H9 (cell line): ENCODE measurements around the gene ABTB1. TPM values are rescaled to one million over a fixed set of nuclear protein-coding genes. Genes with fewer than 3 reads are reported as not detected.

Experiments
- DNase-seq: peaks from one replicate; pipeline ENCODE4 v3.0.0-alpha.2; 2017
- H2AFZ ChIP-seq: one replicate; pipeline ENCODE4 v1.6.1; 2013; ENCODE audit warnings: mild to moderate bottlenecking, low read length, control low read depth, moderate library complexity
- H2AK5ac ChIP-seq: 2 replicates; pipeline ENCODE4 v1.6.1; 2013; ENCODE audit warnings: low read length, control low read depth, mixed read lengths; ENCODE audit not compliant: insufficient read length
- H2BK120ac ChIP-seq: one replicate; pipeline ENCODE4 v1.6.1; 2013; ENCODE audit warnings: low read depth, mild to moderate bottlenecking, low read length, control low read depth, inconsistent platforms; ENCODE audit not compliant: poor library complexity, severe bottlenecking
- H2BK12ac ChIP-seq: 2 replicates; pipeline ENCODE4 v1.6.1; 2013; ENCODE audit warnings: low read length, control low read depth, mixed read lengths, low read depth; ENCODE audit not compliant: insufficient read length
- H2BK15ac ChIP-seq: 2 replicates; pipeline ENCODE4 v1.6.1; 2013; ENCODE audit warnings: low read depth, low read length, control low read depth
- H2BK20ac ChIP-seq: one replicate; pipeline ENCODE4 v1.6.1; 2013; ENCODE audit warnings: low read depth, mild to moderate bottlenecking, low read length, control low read depth, inconsistent platforms; ENCODE audit not compliant: poor library complexity, severe bottlenecking
- H2BK5ac ChIP-seq: 2 replicates; pipeline ENCODE4 v1.6.1; 2013; ENCODE audit warnings: low read length, control low read depth, mixed read lengths; ENCODE audit not compliant: insufficient read length
- H3K14ac ChIP-seq: 2 replicates; pipeline ENCODE4 v1.6.1; 2013; ENCODE audit warnings: low read length, control low read depth; ENCODE audit not compliant: insufficient read depth
- H3K18ac ChIP-seq: 2 replicates; pipeline ENCODE4 v1.6.1; 2013; ENCODE audit warnings: low read depth, mild to moderate bottlenecking, mixed read lengths, low read length, control low read depth; ENCODE audit not compliant: insufficient read length
- H3K23ac ChIP-seq: 2 replicates; pipeline ENCODE4 v1.6.1; 2013; ENCODE audit warnings: low read length, control low read depth, mixed read lengths, low read depth; ENCODE audit not compliant: insufficient read length
- H3K23me2 ChIP-seq: 2 replicates; pipeline ENCODE4 v1.6.1; 2013; ENCODE audit warnings: low read depth, mild to moderate bottlenecking, mixed read lengths, low read length, control low read depth; ENCODE audit not compliant: insufficient read length, poor library complexity, severe bottlenecking
- H3K27ac ChIP-seq: 2 replicates; pipeline ENCODE4 v1.5.1; 2013; ENCODE audit warnings: low read length, control low read depth, mixed read lengths, low read depth; ENCODE audit not compliant: insufficient read length
- H3K27me3 ChIP-seq: 2 replicates; pipeline ENCODE4 v1.6.1; 2013; ENCODE audit warnings: low read length, control low read depth, inconsistent platforms; ENCODE audit not compliant: insufficient read depth
- H3K4ac ChIP-seq: 2 replicates; pipeline ENCODE4 v1.6.1; 2013; ENCODE audit warnings: low read depth, mild to moderate bottlenecking, control low read depth, inconsistent platforms, low read length, moderate library complexity
- H3K4me1 ChIP-seq: 2 replicates; pipeline ENCODE4 v1.6.1; 2013; ENCODE audit warnings: low read length, control low read depth, inconsistent platforms; ENCODE audit not compliant: insufficient read depth
- H3K4me2 ChIP-seq: 2 replicates; pipeline ENCODE4 v1.6.1; 2013; ENCODE audit warnings: low read length, control low read depth, mixed read lengths; ENCODE audit not compliant: insufficient read length, insufficient read depth
- H3K56ac ChIP-seq: 2 replicates; pipeline ENCODE4 v1.6.1; 2013; ENCODE audit warnings: low read depth, mild to moderate bottlenecking, mixed read lengths, low read length, control low read depth; ENCODE audit not compliant: insufficient read length
- H3K79me1 ChIP-seq: 2 replicates; pipeline ENCODE4 v1.6.1; 2013; ENCODE audit warnings: low read depth, mild to moderate bottlenecking, moderate library complexity, low read length, control low read depth, inconsistent platforms; ENCODE audit not compliant: insufficient read depth, poor library complexity, severe bottlenecking
- H3K79me2 ChIP-seq: 2 replicates; pipeline ENCODE4 v1.6.1; 2013; ENCODE audit warnings: low read length, control low read depth, inconsistent platforms; ENCODE audit not compliant: insufficient read depth
- H3K9ac ChIP-seq: 2 replicates; pipeline ENCODE4 v1.6.1; 2013; ENCODE audit warnings: low read length, control low read depth, mixed read lengths; ENCODE audit not compliant: insufficient read length; ENCODE audit errors: extremely low read depth
- H3K9me3 ChIP-seq: one replicate; pipeline ENCODE4 v1.6.1; 2013; ENCODE audit warnings: low read depth, low read length, inconsistent platforms; ENCODE audit not compliant: control insufficient read depth
- H3T11ph ChIP-seq: one replicate; pipeline ENCODE4 v1.6.1; 2013; ENCODE audit warnings: mild to moderate bottlenecking, low read length, control low read depth, inconsistent platforms
- H4K20me1 ChIP-seq: one replicate; pipeline ENCODE4 v1.6.1; 2013; ENCODE audit not compliant: control insufficient read depth, insufficient read length, insufficient read depth
- H4K5ac ChIP-seq: 2 replicates; pipeline ENCODE4 v1.6.1; 2013; ENCODE audit warnings: low read depth, mild to moderate bottlenecking, mixed read lengths, low read length, control low read depth; ENCODE audit not compliant: insufficient read length
- H4K8ac ChIP-seq: replicated peaks from 2 replicates; pipeline ENCODE4 v1.6.1; 2013; ENCODE audit warnings: low read length, control low read depth, mixed read lengths, low read depth; ENCODE audit not compliant: insufficient read length
- H4K91ac ChIP-seq: 2 replicates; pipeline ENCODE4 v1.6.1; 2013; ENCODE audit warnings: low read depth, mild to moderate bottlenecking, moderate library complexity, mixed read lengths, low read length, control low read depth; ENCODE audit not compliant: insufficient read length
- H3K27ac Mint-ChIP-seq, 3 experiments: 2 replicates in 2 of 3; 3 replicates in 1 of 3; pipeline ENCODE4 v1.8.0; 2020 to 2021; ENCODE audit warnings: mixed read lengths in 3 of 3, mild to moderate bottlenecking in 1 of 3, moderate library complexity in 1 of 3
- H3K27me3 Mint-ChIP-seq: 2 replicates; pipeline ENCODE4 v1.8.0; 2021; ENCODE audit warnings: low read depth, mild to moderate bottlenecking, moderate library complexity, mixed read lengths
- H3K36me3 Mint-ChIP-seq, 3 experiments: 2 replicates in 2 of 3; 3 replicates in 1 of 3; pipeline ENCODE4 v1.8.0; 2020 to 2021; ENCODE audit warnings: low read depth in 3 of 3, mixed read lengths in 3 of 3; ENCODE audit not compliant: insufficient read depth in 1 of 3
- H3K4me1 Mint-ChIP-seq, 2 experiments: 2 replicates each; pipeline ENCODE4 v1.8.0; 2020; ENCODE audit warnings: mixed read lengths in 2 of 2
- H3K4me3 Mint-ChIP-seq, 2 experiments: 2 replicates in 1 of 2; 3 replicates in 1 of 2; pipeline ENCODE4 v1.8.0; 2020 to 2021; ENCODE audit warnings: mild to moderate bottlenecking in 2 of 2, mixed read lengths in 2 of 2, moderate library complexity in 1 of 2
- H3K9me3 Mint-ChIP-seq, 2 experiments: 2 replicates in 1 of 2; 3 replicates in 1 of 2; pipeline ENCODE4 v1.8.0; 2020; ENCODE audit warnings: mild to moderate bottlenecking in 2 of 2, mixed read lengths in 2 of 2, moderate library complexity in 1 of 2
- WGBS: extraction: QIAGEN DNeasy Blood & Tissue Kit; methylation state at CpG from one replicate; pipeline ENCODE4 v1.1.7; 2013; ENCODE audit warnings: missing lambda C conversion rate, low lambda C conversion rate, mixed read lengths; ENCODE audit not compliant: insufficient read length; ENCODE audit errors: extremely low coverage; 5-methylcytosine and 5-hydroxymethylcytosine counted together
- total RNA-seq: library from RNA; stranded (reverse); gene quantifications from 2 replicates; pipeline ENCODE4 v1.2.1, GENCODE V29; 2021
- TF ChIP-seq, protein P1 (sequence below): fragments of 200-600 bp; sonication (generic); conservative IDR thresholded peaks from 3 replicates; pipeline ENCODE4 v1.8.0; 2021; ENCODE audit warnings: antibody characterized with exemption, mild to moderate bottlenecking

ABTB1 gene
- total RNA-seq, 1 experiment from 2014 or later, result 6.2 TPM

DNA sequence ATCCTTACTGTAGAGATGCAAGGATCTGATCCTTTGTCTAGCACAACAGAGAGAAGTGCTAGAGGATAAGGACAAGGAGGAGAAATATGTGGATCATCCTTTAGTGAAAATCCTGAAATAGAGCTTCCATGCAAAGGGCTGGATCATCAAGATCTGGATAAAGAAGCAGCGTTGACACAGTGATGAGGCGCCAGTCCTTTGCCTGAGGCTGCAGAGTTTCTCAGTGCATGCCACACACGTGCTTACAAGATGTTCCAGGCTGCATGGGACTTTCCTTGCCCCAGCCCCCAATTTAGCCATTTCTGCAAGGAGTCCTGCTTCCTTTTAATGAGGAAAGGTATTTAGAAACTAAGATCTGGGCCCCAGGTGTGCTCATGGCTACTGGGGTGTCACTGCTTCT is 7.2 kb upstream of the ABTB1 start:
- H3K23ac ChIP-seq, result no peak overlapping the region
- H4K5ac ChIP-seq, result no peak overlapping the region
- H2BK12ac ChIP-seq, result no peak overlapping the region
- no peak overlapping the region for H3K56ac ChIP-seq
- H3K4ac ChIP-seq, result no peak overlapping the region
- WGBS, result no CpG with 5 or more reads among the region's 3 CpGs
- H2BK120ac ChIP-seq, result no peak overlapping the region
- TF ChIP-seq, protein P1, sequence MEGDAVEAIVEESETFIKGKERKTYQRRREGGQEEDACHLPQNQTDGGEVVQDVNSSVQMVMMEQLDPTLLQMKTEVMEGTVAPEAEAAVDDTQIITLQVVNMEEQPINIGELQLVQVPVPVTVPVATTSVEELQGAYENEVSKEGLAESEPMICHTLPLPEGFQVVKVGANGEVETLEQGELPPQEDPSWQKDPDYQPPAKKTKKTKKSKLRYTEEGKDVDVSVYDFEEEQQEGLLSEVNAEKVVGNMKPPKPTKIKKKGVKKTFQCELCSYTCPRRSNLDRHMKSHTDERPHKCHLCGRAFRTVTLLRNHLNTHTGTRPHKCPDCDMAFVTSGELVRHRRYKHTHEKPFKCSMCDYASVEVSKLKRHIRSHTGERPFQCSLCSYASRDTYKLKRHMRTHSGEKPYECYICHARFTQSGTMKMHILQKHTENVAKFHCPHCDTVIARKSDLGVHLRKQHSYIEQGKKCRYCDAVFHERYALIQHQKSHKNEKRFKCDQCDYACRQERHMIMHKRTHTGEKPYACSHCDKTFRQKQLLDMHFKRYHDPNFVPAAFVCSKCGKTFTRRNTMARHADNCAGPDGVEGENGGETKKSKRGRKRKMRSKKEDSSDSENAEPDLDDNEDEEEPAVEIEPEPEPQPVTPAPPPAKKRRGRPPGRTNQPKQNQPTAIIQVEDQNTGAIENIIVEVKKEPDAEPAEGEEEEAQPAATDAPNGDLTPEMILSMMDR, result no peak
- no peak overlapping the region for H2AK5ac ChIP-seq
- H2AFZ ChIP-seq, result no peak overlapping the region
- H3K27me3 ChIP-seq, result no peaks in the 10 kb centered on the region
- DNase-seq, result no peak
- no peaks in the 10 kb centered on the region for H3K79me2 ChIP-seq
- no peak overlapping the region for H3K18ac ChIP-seq
- H3K27ac ChIP-seq, result no peak overlapping the region
- no peak overlapping the region for H3K9ac ChIP-seq
- H4K91ac ChIP-seq, result no peak overlapping the region
- no peak overlapping the region for H2BK20ac ChIP-seq
- no peak overlapping the region for H3K4me2 ChIP-seq
- H3T11ph ChIP-seq, result no peak overlapping the region
- Mint-ChIP-seq H3K4me3 (no peak overlapping the region), H3K36me3 (peaks cover 9 to 21% (median 14%) of the 10 kb centered on the region in 3 experiments), H3K9me3 (no peaks in the 10 kb centered on the region), H3K27ac (no peak overlapping the region), H3K4me1 (no peaks in the 10 kb centered on the region), H3K27me3 (no peaks in the 10 kb centered on the region)
- no peaks in the 10 kb centered on the region for H3K9me3 ChIP-seq
- no peak overlapping the region for H2BK5ac ChIP-seq
- H4K20me1 ChIP-seq, result no peaks in the 10 kb centered on the region
- H3K79me1 ChIP-seq, result no peaks in the 10 kb centered on the region
- no peaks in the 10 kb centered on the region for H3K4me1 ChIP-seq
- no peaks in the 10 kb centered on the region for H3K23me2 ChIP-seq
- H2BK15ac ChIP-seq, result no peak overlapping the region
- no peak overlapping the region for H3K14ac ChIP-seq
- H4K8ac ChIP-seq, result no peak overlapping the region
